Right lobe of liver (tissue), 6 donors: Measurements from ENCODE around the gene SRP14. TPM values are rescaled to one million over a fixed set of nuclear protein-coding genes. Genes with fewer than 3 reads are reported as not detected.
"Not testable (repeated sequence)": the region's sequence is repeated elsewhere in the genome, so short reads cannot be mapped to it uniquely, and the experiment has no call there.

ENCODE experiments used
- ATAC-seq, 4 donors: fragments of 200-7000 bp; cut with Tn5 transposase; one replicate each; pipeline ENCODE4 v1.9.1; 2020; ENCODE audit warnings: mild to moderate bottlenecking in 4 of 4, moderate library complexity in 4 of 4
- DNase-seq, 3 donors: peaks; one replicate each; pipeline ENCODE4 v3.0.0-alpha.2; 2020
- H3K27ac ChIP-seq, 3 donors: fragments of 200-600 bp; one replicate each; pipeline ENCODE4 v1.8.0; 2022
- H3K27me3 ChIP-seq, 2 donors: fragments of 200-600 bp; one replicate each; pipeline ENCODE4 v1.8.0; 2022
- H3K36me3 ChIP-seq, 4 donors: fragments of 200-600 bp; sonication (generic) in 1 of 4; one replicate each; pipeline versions ENCODE4 v1.5.1 to v1.8.0; 2017 to 2022; ENCODE audit warnings: control low read depth in 1 of 4
- H3K4me1 ChIP-seq, 4 donors: fragments of 200-600 bp; sonication (generic) in 1 of 4; one replicate each; pipeline versions ENCODE4 v1.5.1 to v1.8.0; 2017 to 2022; ENCODE audit warnings: control low read depth in 1 of 4
- H3K4me3 ChIP-seq, 3 donors: fragments of 200-600 bp; one replicate each; pipeline ENCODE4 v1.8.0; 2022
- H3K9me3 ChIP-seq, 4 donors: fragments of 200-600 bp; sonication (generic) in 1 of 4; one replicate each; pipeline versions ENCODE4 v1.5.1 to v1.8.0; 2017 to 2022; ENCODE audit warnings: control low read depth in 1 of 4
- POLR2A ChIP-seq: fragments of 450-650 bp; IDR thresholded peaks from one replicate; pipeline ENCODE4 v1.6.1; 2017; ENCODE audit warnings: antibody characterized with exemption, mild to moderate bottlenecking
- WGBS: methylation state at CpG from one replicate; pipeline ENCODE4 v1.1.6; 2018; ENCODE audit warnings: low coverage, low lambda C conversion rate; ENCODE audit not compliant: insufficient coverage; ENCODE audit errors: missing lambda C conversion rate; 5-methylcytosine and 5-hydroxymethylcytosine counted together
- intact Hi-C, 2 donors: fragments of 100-400 bp; cut with DNase I; formaldehyde crosslinking; loops; one replicate each; pipeline versions ENCODE4 v1.11.2 to v1.14.1; 2022
- total RNA-seq, 6 experiments: library from RNA; depleted of rRNA in 2 of 6; stranded (reverse); fragments of >200 nt in 2 of 6; fragmentation: NEBNext Ultra II Directional in 3 of 6; extraction: Animal tissue kit (Norgen Biotek cat#: 25700) in 3 of 6; gene quantifications; one replicate each; pipeline versions ENCODE4 v1.1.0 to v1.2.4, GENCODE V29; 2016 to 2023
- TF ChIP-seq, protein P1 (sequence below), 4 donors: fragments of 200-600 bp in 3 of 4; fragments of 450-650 bp in 1 of 4; IDR thresholded peaks; one replicate each; pipeline versions ENCODE4 v1.5.1 to v1.8.0; 2016 to 2022; ENCODE audit warnings: antibody characterized with exemption in 4 of 4, mild to moderate bottlenecking in 2 of 4
- donor health status: DM: no; HTN: yes; CAD: no.
- donor health status: DM: no; HTN: no; CAD: no.
- donor health status: DM: no; HTN: no; CAD: no.
- donor health status: DM: no; HTN: yes; CAD: no.
- donor health status: DM: no; HTN: yes; CAD: no.

Gene SRP14
- total RNA-seq, 6 experiments from 2014 or later = 57.9 to 277 (median 81.0) TPM

DNA sequence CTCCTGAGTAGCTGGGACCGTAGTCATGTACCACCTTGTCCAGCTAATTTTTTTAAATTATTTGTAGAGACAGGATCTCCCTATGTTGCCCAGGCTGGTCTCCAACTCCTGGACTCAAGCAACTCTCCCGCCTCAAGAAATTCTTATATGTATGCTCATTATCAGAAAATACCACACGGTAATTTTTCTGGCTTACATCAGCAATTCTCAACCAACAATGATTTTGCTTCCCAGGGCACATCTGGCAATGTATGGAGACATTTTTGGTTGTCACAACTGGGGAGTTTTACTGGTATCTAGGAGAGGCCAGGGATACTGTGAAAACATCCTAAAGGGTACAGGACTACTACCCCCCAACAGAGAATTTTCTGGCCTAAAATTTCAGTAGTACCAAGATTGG is 10.8 kb downstream of the SRP14 start:
- intact Hi-C loops = no loop called here
- TF ChIP-seq POLR2A = no peak
- TF ChIP-seq, protein P1, sequence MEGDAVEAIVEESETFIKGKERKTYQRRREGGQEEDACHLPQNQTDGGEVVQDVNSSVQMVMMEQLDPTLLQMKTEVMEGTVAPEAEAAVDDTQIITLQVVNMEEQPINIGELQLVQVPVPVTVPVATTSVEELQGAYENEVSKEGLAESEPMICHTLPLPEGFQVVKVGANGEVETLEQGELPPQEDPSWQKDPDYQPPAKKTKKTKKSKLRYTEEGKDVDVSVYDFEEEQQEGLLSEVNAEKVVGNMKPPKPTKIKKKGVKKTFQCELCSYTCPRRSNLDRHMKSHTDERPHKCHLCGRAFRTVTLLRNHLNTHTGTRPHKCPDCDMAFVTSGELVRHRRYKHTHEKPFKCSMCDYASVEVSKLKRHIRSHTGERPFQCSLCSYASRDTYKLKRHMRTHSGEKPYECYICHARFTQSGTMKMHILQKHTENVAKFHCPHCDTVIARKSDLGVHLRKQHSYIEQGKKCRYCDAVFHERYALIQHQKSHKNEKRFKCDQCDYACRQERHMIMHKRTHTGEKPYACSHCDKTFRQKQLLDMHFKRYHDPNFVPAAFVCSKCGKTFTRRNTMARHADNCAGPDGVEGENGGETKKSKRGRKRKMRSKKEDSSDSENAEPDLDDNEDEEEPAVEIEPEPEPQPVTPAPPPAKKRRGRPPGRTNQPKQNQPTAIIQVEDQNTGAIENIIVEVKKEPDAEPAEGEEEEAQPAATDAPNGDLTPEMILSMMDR (IDR thresholded peaks at IDR 0.05) = no peak
- Histone ChIP-seq H3K27me3 (no peaks in the 10 kb centered on the region), H3K4me3 (no peak overlapping the region), H3K36me3 (peaks cover 0 to 91% (median 52%) of the 10 kb centered on the region in 4 donors), H3K9me3 (no peaks in the 10 kb centered on the region), H3K27ac (no peak overlapping the region), H3K4me1 (no peaks in the 10 kb centered on the region)
- WGBS = 78% methylated on average over 3 of the region's 3 CpGs
- ATAC-seq = no peak
- DNase-seq = no peak

DNA sequence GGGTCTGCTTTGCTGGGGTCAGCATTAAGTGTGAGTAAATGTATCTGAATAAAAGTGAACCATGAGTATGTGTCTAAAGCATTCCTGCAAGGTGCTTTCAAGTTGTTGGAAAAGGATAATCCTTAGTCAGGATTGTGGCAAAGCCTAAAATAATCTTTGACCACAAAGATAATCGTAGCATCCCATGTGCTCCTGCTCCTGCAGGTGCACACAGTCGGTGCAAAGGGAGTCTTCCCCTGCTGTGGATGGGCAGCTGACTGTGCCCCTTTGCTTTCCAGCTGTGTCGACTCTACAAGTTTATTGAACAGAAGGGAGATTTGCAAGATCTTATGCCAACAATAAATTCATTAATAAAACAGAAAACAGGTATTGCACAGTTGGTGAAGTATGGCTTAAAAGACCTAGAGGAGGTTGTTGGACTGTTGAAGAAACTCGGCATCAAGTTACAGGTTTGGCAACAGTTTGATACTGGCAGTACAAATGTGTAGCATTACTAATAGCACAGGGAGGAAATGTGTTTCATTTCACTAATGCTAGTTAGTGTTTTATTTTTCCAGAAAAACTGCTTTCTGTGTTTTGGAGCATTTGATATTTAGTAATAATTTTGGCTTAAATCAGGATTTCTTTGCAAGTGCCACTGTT is 22.6 kb downstream of the SRP14 start:
- TF ChIP-seq POLR2A = no peak
- TF ChIP-seq, protein P1 (IDR thresholded peaks at IDR 0.05) = no peak
- H3K27me3 ChIP-seq = no peaks in the 10 kb centered on the region
- no peak for ATAC-seq
- peaks cover 0 to 57% (median 44%) of the 10 kb centered on the region in 4 donors for H3K36me3 ChIP-seq
- H3K4me3 ChIP-seq = no peak overlapping the region
- intact Hi-C loops = no loop called here
- 92% methylated on average over 4 of the region's 4 CpGs for WGBS
- no peak overlapping the region for H3K27ac ChIP-seq
- H3K9me3 ChIP-seq = no peaks in the 10 kb centered on the region
- no peaks in the 10 kb centered on the region for H3K4me1 ChIP-seq
- no peak for DNase-seq

DNA sequence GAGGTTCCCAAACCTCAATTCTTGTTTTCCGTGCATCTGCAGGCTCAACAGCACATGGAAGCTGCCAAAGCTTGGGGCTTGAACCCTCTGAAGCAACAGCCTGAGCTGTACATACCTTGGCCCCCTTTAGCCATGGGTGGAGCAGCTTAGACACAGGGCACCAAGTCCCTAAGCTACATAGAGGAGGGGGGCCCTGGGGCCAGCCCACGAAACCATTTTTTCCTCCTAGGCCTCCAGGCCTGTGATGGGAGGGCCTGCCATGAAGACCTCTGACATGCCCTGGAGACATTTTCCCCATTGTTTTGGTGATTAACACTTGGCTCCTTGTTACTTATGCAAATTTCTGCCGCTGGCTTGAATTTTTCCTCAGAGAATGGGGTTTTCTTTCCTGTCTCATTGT is 24.6 kb downstream of the SRP14 start:
- TF ChIP-seq, protein P1 (IDR thresholded peaks at IDR 0.05) = no peak
- TF ChIP-seq POLR2A = no peak
- intact Hi-C loops = no loop called here
- peaks cover 0 to 47% (median 30%) of the 10 kb centered on the region in 4 donors for H3K36me3 ChIP-seq

DNA sequence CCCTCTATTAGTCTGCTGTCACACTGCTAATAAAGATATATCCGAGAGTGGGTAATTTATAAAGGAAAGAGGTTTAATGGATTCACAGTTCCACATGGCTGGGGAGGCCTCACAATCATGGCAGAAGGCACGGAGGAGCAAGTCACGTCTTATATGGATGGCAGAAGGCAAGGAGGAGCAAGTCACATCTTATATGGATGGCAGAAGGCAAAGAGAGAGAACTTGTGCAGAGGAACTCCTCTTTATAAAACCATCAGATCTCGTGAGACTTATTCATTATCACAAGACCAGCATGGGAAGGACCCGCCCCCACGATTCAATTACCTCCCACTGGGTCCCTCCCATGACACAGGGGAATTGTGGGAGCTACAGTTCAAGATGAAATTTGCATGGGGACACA is 25.6 kb downstream of the SRP14 start:
- ATAC-seq, H3K27ac ChIP-seq, intact Hi-C loops, H3K27me3 ChIP-seq, DNase-seq, H3K9me3 ChIP-seq, H3K4me1 ChIP-seq, H3K4me3 ChIP-seq: not testable (repeated sequence)
- H3K36me3 ChIP-seq = peaks cover 0 to 37% (median 23%) of the 10 kb centered on the region in 4 donors
- 86% methylated on average over 3 of the region's 6 CpGs for WGBS

More for the DNA sequence above, 24.6 kb downstream of the SRP14 start:
- Histone ChIP-seq H3K27ac (no peak overlapping the region), H3K4me1 (no peaks in the 10 kb centered on the region), H3K9me3 (no peaks in the 10 kb centered on the region), H3K4me3 (no peak overlapping the region), H3K27me3 (no peaks in the 10 kb centered on the region)
- DNase-seq (no peak), ATAC-seq (no peak)
- WGBS = 94% methylated on average over 3 of the region's 3 CpGs

DNA sequence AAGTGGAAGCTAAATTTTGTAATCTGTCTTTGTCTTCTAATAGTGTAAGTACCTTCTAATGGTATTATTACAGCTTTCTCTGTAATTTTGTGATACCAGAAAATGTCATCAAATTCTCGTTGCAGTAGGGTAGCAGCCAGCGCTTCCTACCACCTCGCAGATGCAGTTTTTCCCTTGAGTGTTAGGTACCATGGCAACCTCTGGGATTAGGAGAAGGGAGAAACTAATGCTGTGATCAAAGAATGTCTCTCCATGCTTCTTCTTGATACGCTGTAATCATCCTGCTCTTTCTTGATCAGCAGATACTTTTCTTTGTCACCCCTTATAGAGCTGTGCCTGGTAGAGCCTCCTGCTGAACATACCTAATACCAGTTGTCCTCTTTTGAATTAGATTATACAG is 27.7 kb downstream of the SRP14 start:
- WGBS = 98% methylated on average over 4 of the region's 4 CpGs
- peaks cover 0 to 37% (median 24%) of the 10 kb centered on the region in 4 donors for H3K36me3 ChIP-seq
- DNase-seq (no peak), ATAC-seq (no peak)
- no peak overlapping the region for H3K27ac ChIP-seq
- H3K4me3 ChIP-seq = no peak overlapping the region
- H3K9me3 ChIP-seq = no peaks in the 10 kb centered on the region
- no peaks in the 10 kb centered on the region for H3K27me3 ChIP-seq
- no peak for TF ChIP-seq POLR2A
- TF ChIP-seq, protein P1 (IDR thresholded peaks at IDR 0.05) = no peak
- H3K4me1 ChIP-seq = no peaks in the 10 kb centered on the region
- intact Hi-C loops = no loop called here
